Fibroblast of skin of right quadriceps (primary cell): ENCODE data around the gene CRYZL1.
"Not testable (repeated sequence)": the region's sequence is repeated elsewhere in the genome, so short reads cannot be mapped to it uniquely, and the experiment has no call there.

Source experiments
- DNase-seq: peaks from one replicate; pipeline ENCODE4 v3.0.0-alpha.2; 2013

The CRYZL1 gene

DNA sequence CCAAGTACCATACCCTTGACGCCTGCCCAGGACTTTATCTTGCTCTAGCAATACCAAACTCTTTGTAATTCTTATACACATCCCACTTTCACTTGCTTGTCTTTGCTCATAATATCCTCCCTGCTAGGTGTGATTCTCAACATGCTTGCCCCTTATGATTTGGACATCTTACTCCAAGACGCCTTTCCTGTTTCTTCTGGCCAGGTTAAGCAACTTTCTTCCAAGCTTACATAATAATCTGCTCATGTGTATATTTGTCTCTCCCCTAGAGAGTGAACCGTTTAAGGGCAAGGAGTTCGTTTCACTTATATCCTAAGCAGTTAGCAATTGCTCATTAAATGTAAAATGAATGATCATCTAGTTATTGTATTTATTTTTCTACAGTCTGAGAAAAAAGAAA, 21.8 kb downstream of the CRYZL1 start:
- no peak for DNase-seq

DNA sequence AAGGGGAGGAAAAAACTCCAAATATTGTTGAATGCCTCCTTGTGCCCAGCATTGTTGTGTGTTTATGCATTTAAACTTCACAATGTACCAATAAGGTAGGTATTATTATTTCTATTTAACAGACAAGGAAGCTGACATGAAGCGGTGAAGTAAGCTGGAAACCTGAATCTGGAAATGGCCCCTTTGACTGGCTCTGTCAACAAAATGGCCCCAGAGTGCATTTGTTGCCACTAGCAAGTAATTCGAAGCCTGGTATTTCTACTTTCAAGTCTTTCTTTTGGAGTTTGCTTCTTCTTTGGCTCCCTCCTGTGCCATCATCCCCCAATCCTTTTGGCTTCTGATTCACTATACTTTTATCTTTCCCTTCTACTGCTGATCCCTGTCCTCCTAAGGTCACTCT, 23.1 kb downstream of the CRYZL1 start:
- DNase-seq: no peak

- not testable (repeated sequence) for DNase-seq
These were observed 24.0 kb downstream of the CRYZL1 start for GRCh38 chr21:33617565-33617964.

- DNase-seq: no peak
These were observed 30.4 kb downstream of the CRYZL1 start for GRCh38 chr21:33611006-33611744.

DNA sequence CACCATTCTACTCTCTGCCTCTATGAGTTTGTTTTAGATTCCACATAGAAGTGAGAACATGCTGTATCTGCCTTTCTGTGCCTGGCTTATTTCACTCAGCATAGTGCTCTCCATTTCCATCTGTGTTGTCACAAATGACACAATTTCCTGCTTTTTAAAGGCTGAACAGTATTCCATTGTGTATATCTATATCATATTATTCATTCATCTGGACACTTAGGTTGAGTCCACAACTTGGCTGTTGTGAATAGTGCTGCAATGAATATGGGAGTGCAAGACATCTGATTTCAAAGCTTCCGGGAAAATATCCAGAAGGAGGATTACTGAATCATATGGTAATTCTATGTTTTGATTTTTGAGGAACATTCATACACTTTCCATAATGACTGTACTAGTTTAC, 33.0 kb downstream of the CRYZL1 start:
- DNase-seq: peak; percentile 13

DNA sequence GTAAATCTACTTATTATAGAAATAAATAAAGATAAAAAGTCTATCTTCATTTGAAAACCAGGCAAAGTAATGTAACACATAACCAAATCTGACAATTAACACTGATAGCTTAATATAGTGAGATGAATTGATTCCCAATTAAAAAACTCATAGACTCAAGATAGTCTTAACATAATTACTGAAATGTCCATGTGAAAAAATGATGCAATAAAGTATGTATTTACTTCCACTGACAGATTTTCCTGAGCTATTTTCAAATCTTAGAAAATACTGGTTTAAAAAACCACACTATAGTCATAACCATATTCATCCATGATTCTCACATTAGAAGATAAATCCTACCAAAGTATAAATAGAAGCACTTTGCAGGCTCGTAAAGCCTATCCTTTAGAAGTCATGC, 43.5 kb downstream of the CRYZL1 start:
- DNase-seq: no peak

DNA sequence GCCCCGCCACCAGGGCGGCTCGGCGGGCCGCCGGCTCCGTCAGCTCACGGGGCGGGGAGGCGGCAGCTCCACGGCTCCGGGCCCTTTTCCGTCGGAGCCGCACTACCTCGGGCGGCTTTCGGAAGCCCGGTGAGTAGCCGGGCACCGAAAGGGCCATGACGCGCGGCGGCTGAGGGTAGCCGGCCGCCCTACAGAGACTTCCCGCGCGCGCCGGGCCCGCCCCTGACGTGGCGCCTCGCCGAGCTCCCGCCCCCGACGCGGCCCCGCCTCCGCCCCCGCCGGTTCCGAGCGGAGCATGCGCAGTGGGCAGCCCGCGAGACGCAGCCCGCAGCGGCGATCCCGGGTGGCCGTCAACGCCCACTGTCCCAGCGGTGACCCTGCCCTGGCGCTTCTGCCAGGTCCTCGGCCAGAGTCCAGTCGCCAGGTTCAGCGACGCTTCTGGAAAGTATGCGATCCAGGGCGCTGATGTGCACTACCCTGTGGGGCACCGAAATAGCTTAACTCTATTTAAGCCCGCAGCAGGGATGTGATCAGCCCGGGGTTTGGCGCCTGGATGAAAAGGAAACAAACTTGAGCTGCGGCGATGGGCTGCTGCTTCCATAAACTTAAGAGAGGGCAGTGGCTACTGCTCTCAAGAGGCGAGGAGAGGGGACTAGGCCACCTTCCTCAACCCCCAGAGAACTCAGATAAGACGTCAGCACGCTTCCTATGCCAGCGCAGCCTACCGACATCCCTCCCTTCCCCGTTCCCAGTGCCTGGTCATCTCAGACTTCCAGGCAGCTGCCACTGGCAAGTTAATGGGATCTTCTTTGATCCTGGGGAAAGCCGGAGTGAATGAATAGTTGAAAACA, 52.8 kb downstream of the CRYZL1 start, which contains the start of gene DONSON:
TSS of gene DONSON (minus strand) at position 200 of the 851 bp plus-strand sequence. CDS start at position 157, 43 bp downstream.
- DNase-seq: peak; percentile 81

DNA sequence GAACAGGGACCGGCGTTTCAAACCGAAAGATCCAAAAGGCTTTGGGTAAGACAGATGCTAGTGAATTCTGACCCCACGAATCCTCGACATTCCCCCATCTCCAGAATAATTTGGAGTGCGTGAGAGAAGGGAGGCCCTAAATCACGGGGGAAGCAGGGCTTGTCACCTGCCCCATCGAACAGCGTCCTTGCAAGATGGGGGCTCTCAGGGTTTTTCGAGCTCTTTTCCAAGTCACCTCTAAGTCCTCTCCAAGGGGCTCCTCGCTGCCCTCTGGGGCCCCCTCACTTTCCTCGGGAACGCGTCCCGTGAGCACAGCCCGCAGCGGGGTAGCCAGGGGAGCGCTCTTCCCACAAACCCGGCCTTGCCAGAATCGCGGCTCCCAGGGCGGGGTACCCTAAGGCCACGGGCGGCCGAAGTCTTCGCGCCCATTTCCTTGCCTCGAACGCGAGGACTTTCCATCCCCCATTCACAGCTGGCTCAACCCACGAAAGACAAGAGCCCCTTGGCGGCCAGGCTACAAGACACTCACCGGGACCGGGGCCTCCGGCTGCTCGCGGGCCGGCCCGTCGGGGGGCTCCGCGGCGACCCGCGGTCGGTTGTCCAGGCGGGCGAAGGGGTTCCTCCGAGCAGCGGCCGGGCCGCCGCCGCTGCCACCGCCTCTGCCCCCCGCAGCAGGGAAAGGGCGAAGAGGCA, 53.6 kb downstream of the CRYZL1 start:
- peak; percentile 35 for DNase-seq

- no peak for DNase-seq
These were observed 54.6 kb downstream of the CRYZL1 start for GRCh38 chr21:33586927-33587326.

DNA sequence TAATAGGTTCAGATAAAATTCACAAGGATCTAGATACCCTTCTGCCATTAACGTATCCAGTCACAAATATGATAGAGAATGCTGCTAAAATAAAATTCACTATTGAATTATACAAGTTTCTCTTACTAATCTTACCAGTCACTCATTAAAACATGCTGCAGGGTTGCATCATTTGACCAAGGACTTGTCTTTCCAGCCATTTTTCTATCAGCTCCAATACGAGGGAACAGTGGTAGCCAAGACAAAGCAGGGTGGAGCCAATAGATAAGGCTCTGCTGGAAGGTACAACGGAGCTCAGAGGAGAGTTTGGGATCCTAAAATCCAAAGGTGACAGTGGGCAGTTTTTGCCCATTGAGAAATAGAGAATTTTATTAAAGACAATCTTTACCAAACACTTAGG, 57.1 kb downstream of the CRYZL1 start:
- no peak for DNase-seq

- DNase-seq: peak; percentile 46
These were observed 62.5 kb downstream of the CRYZL1 start for GRCh38 chr21:33578959-33579542.

GRCh38 chr21:33578214-33578613, 63.3 kb downstream of the CRYZL1 start:
- DNase-seq: peak; percentile 67

GRCh38 chr21:33576741-33577141, 64.8 kb downstream of the CRYZL1 start:
- not testable (repeated sequence) for DNase-seq

DNA sequence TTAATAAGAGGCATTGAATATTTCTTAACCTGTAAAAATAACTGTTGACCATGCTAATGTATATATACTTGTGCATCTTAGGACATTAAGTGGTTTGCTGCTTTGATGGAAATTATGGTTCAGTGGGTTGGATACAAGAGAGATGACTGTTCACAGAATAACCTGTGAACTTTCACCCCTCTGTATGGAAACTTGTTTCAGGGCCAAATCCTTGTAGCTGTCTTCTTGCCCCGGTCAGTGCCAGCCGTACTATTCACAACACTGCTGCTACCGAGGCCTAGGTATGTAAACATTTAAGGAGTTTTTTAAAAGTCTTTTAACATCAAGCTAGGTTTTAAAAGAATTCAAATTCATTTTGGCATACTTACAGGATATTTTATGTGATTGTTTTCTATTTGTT, 69.2 kb downstream of the CRYZL1 start:
- DNase-seq: no peak

- no peak for DNase-seq
These were observed 71.5 kb downstream of the CRYZL1 start for GRCh38 chr21:33569991-33570390.

GRCh38 chr21:33568448-33568847, 73.1 kb downstream of the CRYZL1 start:
- DNase-seq: no peak

- no peak for DNase-seq
These were observed 73.6 kb downstream of the CRYZL1 start for GRCh38 chr21:33567914-33568313.

DNA sequence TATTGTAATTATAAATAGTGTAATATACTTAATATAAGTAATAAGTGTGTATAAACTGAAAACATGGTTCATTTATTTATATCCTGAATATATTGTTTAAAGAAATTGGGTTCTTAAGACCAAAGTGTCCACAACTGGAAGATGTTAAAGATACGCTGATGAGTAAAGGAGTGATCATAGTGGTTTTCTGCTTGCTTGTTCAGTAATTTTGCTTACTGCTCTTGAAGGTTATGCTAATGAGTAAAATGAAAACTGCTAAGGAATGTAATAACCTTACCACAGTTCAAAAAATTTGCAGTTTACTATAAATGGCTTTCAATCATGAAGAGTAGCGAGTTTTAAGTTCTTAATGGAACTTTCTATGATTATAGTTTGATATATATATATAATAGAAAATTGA, 75.0 kb downstream of the CRYZL1 start:
- peak; percentile 14 for DNase-seq

DNA sequence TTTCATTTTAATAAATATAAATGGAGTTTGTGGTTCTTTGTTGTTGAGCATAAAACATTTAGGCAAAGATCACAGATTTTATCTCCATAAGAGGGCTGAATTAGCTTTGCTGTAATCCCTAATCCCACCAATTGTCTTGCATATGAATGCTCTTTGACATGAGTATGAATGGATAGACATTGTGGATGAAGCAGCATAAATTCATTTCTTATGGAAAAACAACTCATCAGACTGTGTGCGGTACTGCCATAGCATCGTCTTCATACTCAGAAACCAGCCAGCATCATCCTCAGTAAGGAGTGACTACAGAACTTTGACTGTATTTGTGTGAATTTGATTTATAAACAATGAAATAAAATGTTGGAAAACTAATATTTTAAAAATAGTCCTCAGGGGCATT, 79.2 kb downstream of the CRYZL1 start:
- DNase-seq: no peak

DNA sequence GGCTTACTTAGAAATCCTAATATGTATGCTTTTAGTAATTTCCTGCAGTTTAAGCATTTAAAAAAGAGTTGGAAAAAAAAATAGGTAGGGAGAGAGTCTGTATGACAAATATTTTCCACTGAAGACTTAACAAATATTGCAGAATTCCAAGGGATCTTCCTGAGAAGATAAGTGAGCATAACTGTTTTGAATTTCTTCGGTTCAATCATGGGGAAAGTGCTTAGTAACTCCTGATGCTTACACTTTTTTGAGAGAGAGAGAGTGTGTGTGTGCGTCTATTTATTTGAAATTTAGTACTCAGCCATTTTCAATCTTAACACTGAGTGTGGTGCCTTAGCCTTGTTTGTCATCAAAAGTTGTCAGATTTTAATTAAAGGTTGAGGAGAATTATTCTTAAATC, 80.2 kb downstream of the CRYZL1 start:
- DNase-seq: no peak

DNA sequence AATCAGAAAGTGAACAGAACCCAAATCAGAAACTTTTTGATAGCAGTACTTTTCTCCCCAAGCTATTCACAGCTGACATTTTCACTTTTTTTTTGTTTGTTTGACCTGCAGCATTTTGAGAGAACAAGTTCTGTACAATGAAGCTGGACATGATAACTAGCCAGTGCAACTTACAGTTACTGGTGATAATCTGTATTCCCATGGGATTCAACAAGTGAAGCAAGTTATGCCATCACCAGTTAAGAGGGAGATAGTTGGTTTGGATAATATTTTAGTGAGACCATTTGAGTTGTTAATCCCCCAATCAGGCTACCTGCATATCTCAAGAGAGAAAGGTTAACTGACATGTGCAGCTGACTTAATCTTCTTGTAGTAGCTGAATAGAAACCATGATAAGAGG, 80.6 kb downstream of the CRYZL1 start:
- no peak for DNase-seq

GRCh38 chr21:33559813-33560212, 81.7 kb downstream of the CRYZL1 start:
- no peak for DNase-seq

DNA sequence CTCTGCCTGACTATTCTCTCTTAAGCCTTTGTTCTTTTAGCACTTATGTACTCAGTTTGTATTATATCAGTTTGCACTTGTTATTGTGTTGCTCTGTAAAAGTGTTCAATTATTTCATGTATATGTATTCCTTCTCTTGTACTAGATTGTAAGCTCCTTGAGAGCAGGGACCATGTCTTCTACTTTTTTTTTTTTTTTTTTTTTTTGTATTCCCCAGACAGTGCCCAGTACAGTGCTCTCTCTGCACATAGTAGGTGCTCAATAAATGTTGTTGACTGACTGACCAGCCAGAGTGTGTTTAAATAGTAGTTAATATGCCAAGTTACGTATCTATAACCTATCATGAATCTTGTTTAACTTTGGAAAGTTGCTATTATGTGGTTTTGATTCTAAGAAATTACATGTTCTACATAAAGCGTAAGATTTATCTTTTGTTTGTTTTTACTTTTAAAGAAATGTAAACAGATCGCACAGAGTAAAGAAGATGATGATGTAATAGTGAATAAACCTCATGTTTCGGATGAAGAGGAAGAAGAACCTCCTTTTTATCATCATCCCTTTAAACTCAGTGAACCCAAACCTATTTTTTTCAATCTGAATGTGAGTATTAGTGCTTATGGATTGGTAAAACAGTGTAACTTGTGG, 82.6 kb downstream of the CRYZL1 start:
- DNase-seq: no peak
